Activated B cell treated with CpG ODN at 0.5 μM for 24 hours (primary cell): Measurements from ENCODE around the gene NAA30. TPM values are rescaled to one million over a fixed set of nuclear protein-coding genes. Genes with fewer than 3 reads are reported as not detected.

Experiments
- ATAC-seq: fragments of 200-7000 bp; cut with Tn5 transposase; one replicate; pipeline ENCODE4 v1.10.0; 2021; ENCODE audit warnings: low read depth, mild to moderate bottlenecking, moderate library complexity
- CTCF ChIA-PET: fragments of 350-600 bp; sonication (Branson Sonifier 250); formaldehyde crosslinking; loops from one replicate; lab custom pipeline; 2021; ENCODE audit warnings: antibody characterized with exemption; lab: Charles Lee
- POLR2A ChIA-PET: fragments of 350-600 bp; sonication (Branson Sonifier 250); formaldehyde crosslinking; loops from one replicate; lab custom pipeline; 2021; ENCODE audit warnings: antibody characterized with exemption; lab: Charles Lee
- DNase-seq: peaks from one replicate; pipeline ENCODE4 v3.0.0; 2022
- H3K27ac Mint-ChIP-seq: one replicate; pipeline ENCODE4 v1.8.0; 2020; ENCODE audit warnings: mixed read lengths
- H3K27me3 Mint-ChIP-seq: one replicate; pipeline ENCODE4 v1.8.0; 2021; ENCODE audit warnings: mixed read lengths
- H3K36me3 Mint-ChIP-seq: one replicate; pipeline ENCODE4 v1.8.0; 2021; ENCODE audit warnings: low read depth, mixed read lengths
- H3K4me1 Mint-ChIP-seq: one replicate; pipeline ENCODE4 v1.8.0; 2021; ENCODE audit warnings: mixed read lengths
- H3K4me3 Mint-ChIP-seq: one replicate; pipeline ENCODE4 v1.8.0; 2020; ENCODE audit warnings: mild to moderate bottlenecking, mixed read lengths
- H3K9me3 Mint-ChIP-seq: one replicate; pipeline ENCODE4 v1.8.0; 2020; ENCODE audit warnings: mixed read lengths
- intact Hi-C: fragments of 100-400 bp; cut with micrococcal nuclease; formaldehyde crosslinking; loops from one replicate; pipeline ENCODE4 v1.15.1; 2024
- total RNA-seq: library from RNA; stranded (reverse); gene quantifications from 2 replicates; pipeline ENCODE4 v1.2.3, GENCODE V29; 2022
- TF ChIP-seq, protein P1 (sequence below): fragments of 200-600 bp; IDR thresholded peaks from one replicate; pipeline ENCODE4 v1.8.0; 2022; ENCODE audit warnings: antibody characterized with exemption, mild to moderate bottlenecking

NAA30 gene
- total RNA-seq, 1 donor from 2014 or later = 14.6 TPM

DNA sequence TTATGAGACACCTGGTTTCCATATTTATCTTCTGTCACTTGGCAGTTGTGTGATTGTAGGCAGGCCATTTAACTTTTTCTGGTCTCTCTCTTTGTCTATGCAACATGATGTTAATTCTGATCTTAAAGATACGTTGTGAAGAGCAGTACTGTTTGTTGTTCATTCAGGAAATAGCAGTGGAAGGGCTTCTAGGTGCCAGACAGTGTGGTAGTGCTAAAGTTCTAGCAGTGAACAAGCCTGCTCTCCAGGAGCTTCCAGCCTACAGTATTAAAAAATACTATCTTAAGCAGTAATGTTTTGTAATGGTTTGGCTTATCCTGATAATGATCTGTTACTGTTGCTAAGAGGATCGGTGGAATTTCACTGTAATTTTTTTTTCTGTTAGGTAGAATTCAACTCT is 15.2 kb downstream of the NAA30 start:
- ATAC-seq = no peak
- TF ChIP-seq, protein P1, sequence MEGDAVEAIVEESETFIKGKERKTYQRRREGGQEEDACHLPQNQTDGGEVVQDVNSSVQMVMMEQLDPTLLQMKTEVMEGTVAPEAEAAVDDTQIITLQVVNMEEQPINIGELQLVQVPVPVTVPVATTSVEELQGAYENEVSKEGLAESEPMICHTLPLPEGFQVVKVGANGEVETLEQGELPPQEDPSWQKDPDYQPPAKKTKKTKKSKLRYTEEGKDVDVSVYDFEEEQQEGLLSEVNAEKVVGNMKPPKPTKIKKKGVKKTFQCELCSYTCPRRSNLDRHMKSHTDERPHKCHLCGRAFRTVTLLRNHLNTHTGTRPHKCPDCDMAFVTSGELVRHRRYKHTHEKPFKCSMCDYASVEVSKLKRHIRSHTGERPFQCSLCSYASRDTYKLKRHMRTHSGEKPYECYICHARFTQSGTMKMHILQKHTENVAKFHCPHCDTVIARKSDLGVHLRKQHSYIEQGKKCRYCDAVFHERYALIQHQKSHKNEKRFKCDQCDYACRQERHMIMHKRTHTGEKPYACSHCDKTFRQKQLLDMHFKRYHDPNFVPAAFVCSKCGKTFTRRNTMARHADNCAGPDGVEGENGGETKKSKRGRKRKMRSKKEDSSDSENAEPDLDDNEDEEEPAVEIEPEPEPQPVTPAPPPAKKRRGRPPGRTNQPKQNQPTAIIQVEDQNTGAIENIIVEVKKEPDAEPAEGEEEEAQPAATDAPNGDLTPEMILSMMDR = no peak
- Mint-ChIP-seq H3K27ac (no peak overlapping the region), H3K9me3 (no peaks in the 10 kb centered on the region), H3K4me3 (no peak overlapping the region), H3K36me3 (peaks cover 71% of the 10 kb centered on the region), H3K4me1 (peaks cover 7% of the 10 kb centered on the region), H3K27me3 (no peaks in the 10 kb centered on the region)
- ChIA-PET POLR2A (no interaction called here), CTCF (no interaction called here)
- DNase-seq = no peak
- intact Hi-C loops = no loop called here

DNA sequence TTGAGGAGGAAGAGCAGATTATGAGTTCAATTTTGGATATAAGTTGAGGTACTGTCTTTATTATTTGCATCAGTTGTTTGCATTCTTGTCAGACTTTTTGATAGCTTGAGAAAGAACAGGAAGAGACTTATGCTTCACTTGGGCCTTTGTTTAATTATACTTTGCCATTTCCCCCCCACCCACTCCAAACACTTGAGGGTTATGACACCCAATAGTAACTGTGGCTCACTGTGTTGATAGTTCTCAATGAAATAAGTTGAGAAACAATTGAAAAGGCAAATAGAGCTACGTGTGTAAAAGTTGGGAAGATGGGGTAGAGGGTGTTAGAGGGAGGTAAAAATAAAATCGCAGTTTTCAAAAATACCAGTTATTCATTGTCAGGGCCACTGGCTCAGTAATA is 17.7 kb downstream of the NAA30 start:
- no peaks in the 10 kb centered on the region for H3K9me3 Mint-ChIP-seq
- no peaks in the 10 kb centered on the region for H3K4me1 Mint-ChIP-seq
- TF ChIP-seq, protein P1 = no peak
- no peak overlapping the region for H3K27ac Mint-ChIP-seq
- no peaks in the 10 kb centered on the region for H3K27me3 Mint-ChIP-seq
- ChIA-PET POLR2A (no interaction called here), CTCF (interaction anchor here (0.7 kb wide), 1 partner anchor 1108 kb away, joined by 3 read pairs; no protein-coding TSS in a partner anchor)
- peaks cover 61% of the 10 kb centered on the region for H3K36me3 Mint-ChIP-seq
- H3K4me3 Mint-ChIP-seq = no peak overlapping the region
- ATAC-seq (no peak), DNase-seq (no peak)
- intact Hi-C loops = no loop called here

DNA sequence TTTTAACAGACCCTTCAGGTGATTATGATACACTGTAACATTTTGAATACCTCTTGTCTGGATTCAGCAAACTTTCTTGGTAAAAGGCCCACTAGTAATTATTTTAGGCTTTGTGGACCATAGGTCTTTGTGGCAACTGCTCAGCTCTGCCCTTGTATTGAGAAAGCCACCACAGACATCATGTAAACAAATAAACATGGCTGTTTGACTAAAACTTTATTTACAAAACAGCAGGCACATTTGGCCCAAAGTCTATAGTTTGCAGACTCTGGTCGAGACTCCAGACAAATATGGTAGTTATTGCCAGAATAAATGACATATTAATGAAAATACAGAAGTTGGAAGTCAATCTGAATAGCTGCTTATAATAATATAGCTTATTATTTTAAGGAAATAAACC is 18.2 kb downstream of the NAA30 start:
- Mint-ChIP-seq H3K9me3 (no peaks in the 10 kb centered on the region), H3K4me3 (no peak overlapping the region), H3K27ac (no peak overlapping the region), H3K4me1 (no peaks in the 10 kb centered on the region), H3K27me3 (no peaks in the 10 kb centered on the region), H3K36me3 (peaks cover 58% of the 10 kb centered on the region)
- ATAC-seq (no peak), DNase-seq (no peak)
- TF ChIP-seq, protein P1 = no peak
- CTCF ChIA-PET = no interaction called here
- intact Hi-C loops = no loop called here
- POLR2A ChIA-PET = no interaction called here

DNA sequence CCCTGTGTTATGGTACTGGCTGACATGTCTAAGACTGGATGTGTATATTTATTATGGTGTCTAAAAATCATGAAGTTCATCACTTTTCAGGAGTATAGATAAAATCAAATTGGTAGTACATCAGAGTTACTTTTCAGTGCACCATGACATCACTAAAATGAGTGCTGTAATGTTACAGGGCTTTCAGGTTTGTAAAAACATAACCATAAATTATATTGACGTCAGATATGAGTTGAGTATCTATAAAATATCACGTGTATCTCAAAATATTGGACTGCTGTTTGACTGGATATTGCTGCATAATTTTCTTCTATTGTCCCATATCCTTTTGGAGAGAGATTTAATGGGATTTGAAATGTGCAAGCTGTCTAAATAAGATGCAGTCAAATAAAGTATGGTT is 22.0 kb downstream of the NAA30 start:
- H3K36me3 Mint-ChIP-seq = peaks cover 31% of the 10 kb centered on the region
- no peaks in the 10 kb centered on the region for H3K9me3 Mint-ChIP-seq
- ChIA-PET CTCF (no interaction called here), POLR2A (interaction anchor here (0.9 kb wide), 1 partner anchor 22 kb away, joined by 3 read pairs; the partner anchor contains the start of gene NAA30)
- DNase-seq = no peak
- ATAC-seq = no peak
- no peak overlapping the region for H3K27ac Mint-ChIP-seq
- H3K27me3 Mint-ChIP-seq = no peaks in the 10 kb centered on the region
- intact Hi-C loops = no loop called here
- H3K4me1 Mint-ChIP-seq = no peaks in the 10 kb centered on the region
- H3K4me3 Mint-ChIP-seq = no peak overlapping the region
- TF ChIP-seq, protein P1 = no peak

DNA sequence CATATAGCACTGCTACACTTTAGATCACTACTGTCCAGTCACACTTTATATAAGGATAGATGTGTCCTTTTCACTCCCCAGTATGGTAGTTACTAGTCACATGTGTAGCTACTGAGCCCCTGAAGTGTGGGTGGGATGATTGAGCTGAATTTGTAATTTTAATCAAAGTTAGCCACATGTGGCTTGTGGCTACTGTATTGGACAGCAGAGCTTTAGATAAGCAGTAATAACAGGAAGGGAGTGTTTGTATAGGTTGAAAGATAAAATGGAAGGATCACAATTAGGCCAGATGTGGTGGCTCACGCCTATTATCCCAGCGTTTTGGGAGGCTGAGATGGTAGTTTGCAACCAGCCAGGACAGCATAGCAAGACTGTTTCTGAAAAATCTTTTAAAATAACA is 23.5 kb downstream of the NAA30 start:
- Mint-ChIP-seq H3K27me3 (no peaks in the 10 kb centered on the region), H3K4me3 (no peak overlapping the region), H3K36me3 (peaks cover 20% of the 10 kb centered on the region), H3K4me1 (no peaks in the 10 kb centered on the region), H3K27ac (no peak overlapping the region), H3K9me3 (no peaks in the 10 kb centered on the region)
- ChIA-PET POLR2A (no interaction called here), CTCF (no interaction called here)
- TF ChIP-seq, protein P1 = no peak
- intact Hi-C loops = no loop called here
- DNase-seq = no peak
- ATAC-seq = no peak
